Testis (tissue), 3 donors: ENCODE measurements around the gene USP36. TPM values are rescaled to one million over a fixed set of nuclear protein-coding genes. Genes with fewer than 3 reads are reported as not detected.
A peak's percentile ranks its signal among the peaks of the same experiment; 100 is the strongest.

ENCODE experiments used
- DNase-seq: peaks from one replicate; pipeline ENCODE4 v3.0.0-alpha.2; 2019
- H3K27ac ChIP-seq, 2 donors: fragments of 200-600 bp; sonication (generic); one replicate each; pipeline ENCODE4 v1.5.1; 2019
- H3K27me3 ChIP-seq: fragments of 200-600 bp; sonication (generic); one replicate; pipeline ENCODE4 v1.5.1; 2019
- H3K36me3 ChIP-seq: fragments of 200-600 bp; sonication (generic); one replicate; pipeline ENCODE4 v1.5.1; 2017; ENCODE audit warnings: low read depth; ENCODE audit errors: missing control alignments
- H3K4me1 ChIP-seq: fragments of 200-600 bp; sonication (generic); one replicate; pipeline ENCODE4 v1.5.1; 2019
- H3K4me3 ChIP-seq, 2 donors: fragments of 200-600 bp; sonication (generic); one replicate each; pipeline ENCODE4 v1.5.1; 2017 to 2019
- H3K9me3 ChIP-seq: fragments of 200-600 bp; sonication (generic); one replicate; pipeline ENCODE4 v1.5.1; 2017
- POLR2A ChIP-seq: fragments of 450-650 bp; IDR thresholded peaks from one replicate; pipeline ENCODE4 v1.6.1; 2017; ENCODE audit warnings: antibody characterized with exemption, mild to moderate bottlenecking, moderate library complexity
- WGBS, 2 donors: methylation state at CpG; one replicate each; pipeline ENCODE4 v1.1.5; 2018; 5-methylcytosine and 5-hydroxymethylcytosine counted together
- intact Hi-C: fragments of 100-400 bp; cut with DNase I; formaldehyde crosslinking; loops from one replicate; pipeline ENCODE4 v1.15.1; 2023; ENCODE audit warnings: low total_unique reads
- polyA plus RNA-seq: library from polyadenylated mRNA; stranded (reverse); fragments of 350-450 nt; fragmentation: Illumina TruSeq; extraction: RNeasy Lipid Tissue Mini Kit (QIAGEN cat#74804); gene quantifications from one replicate; pipeline ENCODE4 v1.2.3, GENCODE V29; 2014; ENCODE audit warnings: low read depth, low replicate concordance; ENCODE audit not compliant: insufficient read depth
- total RNA-seq, 2 donors: library from RNA; depleted of rRNA; stranded (reverse); fragments of >200 nt; gene quantifications; one replicate each; pipeline ENCODE4 v1.2.3, GENCODE V29; 2016
- TF ChIP-seq, protein P1 (sequence below), 3 experiments: fragments of 450-650 bp in 2 of 3; fragments of 200-600 bp in 1 of 3; sonication (generic) in 1 of 3; IDR thresholded peaks; one replicate each; pipeline ENCODE4 v1.5.1; 2016 to 2019; ENCODE audit warnings: antibody characterized with exemption in 3 of 3, mild to moderate bottlenecking in 2 of 3, moderate library complexity in 1 of 3

The USP36 gene
- total and polyA plus RNA-seq, 3 donors from 2014 or later, result 32.8 to 79.8 (median 77.5) TPM

- WGBS, 2 donors, result 76 to 91% methylated on average over 8 of the region's 8 CpGs
- Histone ChIP-seq H3K36me3 (no peaks in the 10 kb centered on the region), H3K4me1 (peaks cover 53% of the 10 kb centered on the region), H3K27me3 (no peaks in the 10 kb centered on the region), H3K9me3 (no peaks in the 10 kb centered on the region), H3K4me3 (no peak overlapping the region), H3K27ac (peak overlapping the region; percentile 92 to 93)
- intact Hi-C loops, result no loop called here
- DNase-seq, result no peak
- TF ChIP-seq, protein P1, sequence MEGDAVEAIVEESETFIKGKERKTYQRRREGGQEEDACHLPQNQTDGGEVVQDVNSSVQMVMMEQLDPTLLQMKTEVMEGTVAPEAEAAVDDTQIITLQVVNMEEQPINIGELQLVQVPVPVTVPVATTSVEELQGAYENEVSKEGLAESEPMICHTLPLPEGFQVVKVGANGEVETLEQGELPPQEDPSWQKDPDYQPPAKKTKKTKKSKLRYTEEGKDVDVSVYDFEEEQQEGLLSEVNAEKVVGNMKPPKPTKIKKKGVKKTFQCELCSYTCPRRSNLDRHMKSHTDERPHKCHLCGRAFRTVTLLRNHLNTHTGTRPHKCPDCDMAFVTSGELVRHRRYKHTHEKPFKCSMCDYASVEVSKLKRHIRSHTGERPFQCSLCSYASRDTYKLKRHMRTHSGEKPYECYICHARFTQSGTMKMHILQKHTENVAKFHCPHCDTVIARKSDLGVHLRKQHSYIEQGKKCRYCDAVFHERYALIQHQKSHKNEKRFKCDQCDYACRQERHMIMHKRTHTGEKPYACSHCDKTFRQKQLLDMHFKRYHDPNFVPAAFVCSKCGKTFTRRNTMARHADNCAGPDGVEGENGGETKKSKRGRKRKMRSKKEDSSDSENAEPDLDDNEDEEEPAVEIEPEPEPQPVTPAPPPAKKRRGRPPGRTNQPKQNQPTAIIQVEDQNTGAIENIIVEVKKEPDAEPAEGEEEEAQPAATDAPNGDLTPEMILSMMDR (IDR thresholded peaks at IDR 0.05), result no peak
- no peak for TF ChIP-seq POLR2A
These were observed 45.3 kb upstream of the USP36 start for GRCh38 chr17:78885956-78886355.

DNA sequence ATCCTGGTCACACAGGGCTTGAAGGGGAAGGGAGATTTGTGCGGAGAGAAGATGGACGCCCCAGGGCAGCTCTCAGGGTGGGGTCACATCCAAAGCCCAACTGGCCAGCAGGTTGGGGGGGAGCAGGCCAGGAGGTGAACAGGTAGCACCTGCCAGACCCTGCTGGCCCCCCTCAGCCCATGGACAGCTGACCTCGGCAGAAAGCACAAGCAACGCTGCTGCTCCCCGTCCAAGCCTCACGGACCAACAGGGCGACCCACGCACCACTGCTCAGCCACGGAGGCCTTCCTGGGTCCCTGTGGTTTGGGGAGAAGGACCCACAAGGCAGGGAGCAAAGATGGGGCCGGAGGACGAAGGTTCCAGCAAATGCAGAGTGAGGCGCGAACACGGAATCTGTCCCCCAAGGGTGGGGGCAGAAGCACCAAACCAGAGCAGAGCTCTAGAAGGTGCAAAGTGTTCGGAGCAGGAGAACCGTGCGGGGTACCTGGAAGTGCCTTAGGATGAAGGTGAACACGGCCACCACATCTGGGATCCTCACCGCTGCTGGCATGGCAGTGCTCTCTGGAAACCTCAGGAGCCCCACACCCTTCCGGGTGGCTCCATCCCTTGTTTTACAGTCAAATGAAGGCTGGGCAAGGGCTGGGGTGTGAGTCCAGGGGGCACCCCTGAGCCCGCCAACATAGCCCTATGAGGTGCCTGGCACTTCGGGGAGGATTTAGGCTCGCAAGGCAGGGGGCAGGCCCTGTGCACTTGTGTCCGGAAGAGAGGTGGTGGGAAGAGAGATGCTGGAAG is 44.5 kb upstream of the USP36 start:
- WGBS, 2 donors, result 69 to 90% methylated on average over 14 to 24 of the region's 24 CpGs
- Histone ChIP-seq H3K4me1 (peaks cover 61% of the 10 kb centered on the region), H3K36me3 (no peaks in the 10 kb centered on the region), H3K27ac (peak overlapping the region; percentile 92 to 93), H3K4me3 (no peak overlapping the region), H3K9me3 (no peaks in the 10 kb centered on the region), H3K27me3 (no peaks in the 10 kb centered on the region)
- intact Hi-C loops, result loop anchor here (5.0 kb wide), 2 partner anchors 37 to 87 kb away; no protein-coding TSS in a partner anchor
- TF ChIP-seq, protein P1 (IDR thresholded peaks at IDR 0.05), result no peak
- TF ChIP-seq POLR2A, result no peak
- no peak for DNase-seq

GRCh38 chr17:78884148-78884825 is 43.7 kb upstream of the USP36 start:
- no peaks in the 10 kb centered on the region for H3K36me3 ChIP-seq
- TF ChIP-seq POLR2A, result no peak
- TF ChIP-seq, protein P1 (IDR thresholded peaks at IDR 0.05), result no peak
- peak overlapping the region; percentile 92 to 93 for H3K27ac ChIP-seq
- intact Hi-C loops, result loop anchor here (5.0 kb wide), 2 partner anchors 38 to 88 kb away; no protein-coding TSS in a partner anchor
- WGBS, 2 donors, result 29 to 39% methylated on average over 8 to 20 of the region's 20 CpGs
- H3K9me3 ChIP-seq, result no peaks in the 10 kb centered on the region
- no peaks in the 10 kb centered on the region for H3K27me3 ChIP-seq
- peaks cover 62% of the 10 kb centered on the region for H3K4me1 ChIP-seq
- no peak overlapping the region for H3K4me3 ChIP-seq
- peak; percentile 67 for DNase-seq

DNA sequence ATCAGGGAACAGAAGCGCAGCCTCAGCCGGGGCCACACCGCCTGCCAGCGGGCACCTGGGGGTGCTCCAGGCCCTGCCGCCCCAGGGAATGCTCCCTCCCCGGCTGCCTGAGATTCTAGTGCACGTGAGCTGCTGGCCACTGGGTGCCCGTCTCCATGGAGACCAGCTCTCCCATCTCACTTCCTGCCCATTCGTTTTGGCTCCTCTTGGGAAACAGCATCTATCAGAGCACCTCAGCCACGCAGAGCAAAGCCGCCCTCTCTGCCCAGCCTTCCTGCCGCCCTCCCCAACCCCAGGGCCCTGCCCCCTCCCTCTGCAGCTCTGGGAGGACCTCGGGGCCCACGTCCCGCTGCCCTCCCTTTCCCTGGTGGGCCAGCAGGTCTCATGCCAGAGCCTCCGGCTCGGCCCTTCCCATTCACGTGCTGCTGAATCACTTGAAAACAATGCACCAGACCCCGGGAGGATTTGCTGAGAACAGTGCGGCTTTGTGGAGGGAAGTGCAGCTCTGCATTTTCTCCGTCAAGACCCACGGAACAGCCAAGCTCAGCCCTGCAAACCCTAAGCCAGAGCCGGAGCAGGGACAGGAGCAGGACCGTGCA is 43.0 kb upstream of the USP36 start:
- WGBS, 2 donors, result 27 to 45% methylated on average over 17 to 24 of the region's 24 CpGs
- no peaks in the 10 kb centered on the region for H3K27me3 ChIP-seq
- no peaks in the 10 kb centered on the region for H3K9me3 ChIP-seq
- no peak overlapping the region for H3K4me3 ChIP-seq
- no peak for TF ChIP-seq POLR2A
- TF ChIP-seq, protein P1 (IDR thresholded peaks at IDR 0.05), result no peak
- peak; percentile 93 for DNase-seq
- intact Hi-C loops, result loop anchor here (5.0 kb wide), 2 partner anchors 39 to 89 kb away; no protein-coding TSS in a partner anchor
- H3K27ac ChIP-seq, result peak overlapping the region; percentile 92 to 93
- H3K36me3 ChIP-seq, result no peaks in the 10 kb centered on the region
- H3K4me1 ChIP-seq, result peaks cover 65% of the 10 kb centered on the region
